Stimulated activated CD8-positive, alpha-beta memory T cell treated with anti-CD3 and anti-CD28 coated beads, Interleukin-15, amount 100 ng/mL, for 1 hour (primary cell): Measurements from ENCODE around the gene PSMD12.
"Not testable (repeated sequence)": the region's sequence is repeated elsewhere in the genome, so short reads cannot be mapped to it uniquely, and the experiment has no call there.

ENCODE experiments used
- DNase-seq: peaks from one replicate; pipeline ENCODE4 v3.0.0-alpha.2; 2020; ENCODE audit warnings: low read depth

PSMD12 gene

GRCh38 chr17:67353929-67354574 is 12.3 kb downstream of the PSMD12 start:
- DNase-seq: no peak

- DNase-seq: no peak
These were observed 13.2 kb downstream of the PSMD12 start for GRCh38 chr17:67353161-67353560.

- no peak for DNase-seq
These were observed 17.0 kb downstream of the PSMD12 start for GRCh38 chr17:67349420-67349819.

GRCh38 chr17:67347826-67348225 is 18.6 kb downstream of the PSMD12 start:
- DNase-seq: no peak

GRCh38 chr17:67343237-67343636 is 23.1 kb downstream of the PSMD12 start:
- DNase-seq: no peak

- not testable (repeated sequence) for DNase-seq
These were observed 28.0 kb downstream of the PSMD12 start for GRCh38 chr17:67338353-67338752.

- no peak for DNase-seq
These were observed 29.5 kb downstream of the PSMD12 start for GRCh38 chr17:67336859-67337258.

- DNase-seq: no peak
These were observed 31.0 kb downstream of the PSMD12 start for GRCh38 chr17:67335245-67335835.

- DNase-seq: not testable (repeated sequence)
These were observed 34.2 kb downstream of the PSMD12 start for GRCh38 chr17:67332162-67332508.

GRCh38 chr17:67331381-67332161 is 34.8 kb downstream of the PSMD12 start:
- not testable (repeated sequence) for DNase-seq

- DNase-seq: no peak
These were observed 38.4 kb downstream of the PSMD12 start for GRCh38 chr17:67328026-67328425.

- DNase-seq: not testable (repeated sequence)
These were observed 39.2 kb downstream of the PSMD12 start for GRCh38 chr17:67326959-67327745.

- no peak for DNase-seq
These were observed 39.9 kb downstream of the PSMD12 start for GRCh38 chr17:67326440-67326839.

GRCh38 chr17:67324330-67324729 is 42.0 kb downstream of the PSMD12 start:
- DNase-seq: no peak

- no peak for DNase-seq
These were observed 42.9 kb downstream of the PSMD12 start for GRCh38 chr17:67323445-67323844.

- no peak for DNase-seq
These were observed 44.2 kb downstream of the PSMD12 start for GRCh38 chr17:67322042-67322787.

GRCh38 chr17:67321486-67321885 is 44.9 kb downstream of the PSMD12 start:
- not testable (repeated sequence) for DNase-seq

GRCh38 chr17:67316781-67317180 is 49.6 kb downstream of the PSMD12 start:
- no peak for DNase-seq

GRCh38 chr17:67315865-67316264 is 50.5 kb downstream of the PSMD12 start:
- no peak for DNase-seq

- no peak for DNase-seq
These were observed 54.1 kb downstream of the PSMD12 start for GRCh38 chr17:67312265-67312664.

- DNase-seq: no peak
These were observed 54.8 kb downstream of the PSMD12 start for GRCh38 chr17:67311575-67311974.

- DNase-seq: no peak
These were observed 56.0 kb downstream of the PSMD12 start for GRCh38 chr17:67310406-67310805.
